ENCODE results near the gene F7.
"Not testable (repeated sequence)": the region's sequence is repeated elsewhere in the genome, so short reads cannot be mapped to it uniquely, and the experiment has no call there.

F7 gene

DNA sequence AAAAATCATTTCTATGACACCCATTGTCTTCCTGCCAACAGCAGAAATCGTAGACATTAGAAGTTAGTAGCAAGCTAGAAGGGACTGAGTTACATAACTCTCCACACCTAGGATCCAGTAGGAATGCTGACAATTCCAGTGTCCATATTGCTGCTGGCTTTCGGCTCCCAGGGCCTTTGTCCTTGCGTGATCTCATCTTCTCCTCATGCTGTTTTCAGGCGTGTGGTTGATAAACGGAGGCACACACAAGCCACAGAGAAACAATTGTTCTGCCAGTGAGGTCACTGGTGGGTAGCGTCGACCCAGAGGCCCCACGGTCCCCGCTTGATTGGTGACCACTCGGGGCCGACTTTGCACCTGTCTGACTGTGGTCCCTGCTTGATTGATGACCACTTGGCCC, 31.6 kb upstream of the F7 start:
- DNase-seq: no peak

GRCh38 chr13:113074401-113074800, 31.2 kb upstream of the F7 start:
- DNase-seq: no peak

- no peak for DNase-seq
These were observed 30.7 kb upstream of the F7 start for GRCh38 chr13:113074876-113075275.

DNA sequence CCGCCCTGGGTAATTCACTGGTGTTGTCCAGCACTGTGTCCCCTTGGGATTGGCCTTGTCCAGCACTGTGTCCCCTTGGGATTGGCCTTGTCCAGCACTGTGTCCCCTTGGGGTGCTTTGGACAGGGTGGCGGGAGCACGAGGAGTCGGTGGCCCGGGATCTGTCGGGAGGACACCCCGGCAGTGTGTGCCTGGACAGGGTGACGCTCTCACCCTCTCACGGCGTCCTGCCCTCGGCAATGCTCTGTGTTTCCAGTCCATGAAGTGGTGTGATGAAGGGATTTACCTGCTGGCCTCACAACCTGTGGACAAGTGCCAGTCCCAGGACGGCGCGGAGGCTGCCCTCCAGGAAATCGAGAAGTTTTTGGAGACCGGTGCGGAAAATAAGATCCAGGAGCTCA, 29.9 kb upstream of the F7 start:
- no peak for DNase-seq

DNA sequence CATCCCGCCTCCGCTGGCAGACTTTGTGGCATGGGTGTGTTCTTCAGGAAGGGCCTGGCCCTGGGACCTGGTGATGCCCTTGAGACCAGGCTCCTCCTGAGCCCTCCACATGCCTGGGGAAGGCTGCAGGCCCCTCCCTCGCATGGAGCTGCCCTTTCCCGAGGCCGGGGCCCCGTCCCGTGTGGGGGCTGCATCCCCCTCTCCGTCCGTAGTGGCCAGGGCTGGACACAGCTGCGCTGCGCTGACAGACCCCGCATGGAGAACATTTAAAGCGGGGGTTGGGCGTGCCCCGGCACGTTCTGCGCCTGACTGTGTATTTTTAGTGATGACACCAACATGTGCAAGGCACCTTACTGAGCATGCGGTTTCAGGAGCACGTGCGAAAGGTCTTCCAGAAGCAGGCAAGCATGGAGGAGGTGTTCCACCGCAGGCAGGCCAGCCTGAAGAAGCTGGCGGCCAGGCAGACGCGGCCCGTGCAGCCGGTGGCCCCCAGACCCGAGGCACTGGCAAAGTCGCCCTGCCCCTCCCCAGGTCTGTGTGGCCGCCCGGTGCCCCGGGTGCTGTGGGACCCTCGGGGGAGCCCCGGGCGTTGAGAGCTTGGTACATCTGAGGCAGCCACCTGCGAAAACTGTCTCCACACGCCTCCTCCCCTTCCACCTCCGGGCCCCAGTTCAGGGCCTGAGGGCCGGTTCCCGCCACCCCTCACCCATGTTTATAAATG, 28.8 kb upstream of the F7 start:
- no peak for DNase-seq

- no peak for DNase-seq
These were observed 28.0 kb upstream of the F7 start for GRCh38 chr13:113077566-113077952.

DNA sequence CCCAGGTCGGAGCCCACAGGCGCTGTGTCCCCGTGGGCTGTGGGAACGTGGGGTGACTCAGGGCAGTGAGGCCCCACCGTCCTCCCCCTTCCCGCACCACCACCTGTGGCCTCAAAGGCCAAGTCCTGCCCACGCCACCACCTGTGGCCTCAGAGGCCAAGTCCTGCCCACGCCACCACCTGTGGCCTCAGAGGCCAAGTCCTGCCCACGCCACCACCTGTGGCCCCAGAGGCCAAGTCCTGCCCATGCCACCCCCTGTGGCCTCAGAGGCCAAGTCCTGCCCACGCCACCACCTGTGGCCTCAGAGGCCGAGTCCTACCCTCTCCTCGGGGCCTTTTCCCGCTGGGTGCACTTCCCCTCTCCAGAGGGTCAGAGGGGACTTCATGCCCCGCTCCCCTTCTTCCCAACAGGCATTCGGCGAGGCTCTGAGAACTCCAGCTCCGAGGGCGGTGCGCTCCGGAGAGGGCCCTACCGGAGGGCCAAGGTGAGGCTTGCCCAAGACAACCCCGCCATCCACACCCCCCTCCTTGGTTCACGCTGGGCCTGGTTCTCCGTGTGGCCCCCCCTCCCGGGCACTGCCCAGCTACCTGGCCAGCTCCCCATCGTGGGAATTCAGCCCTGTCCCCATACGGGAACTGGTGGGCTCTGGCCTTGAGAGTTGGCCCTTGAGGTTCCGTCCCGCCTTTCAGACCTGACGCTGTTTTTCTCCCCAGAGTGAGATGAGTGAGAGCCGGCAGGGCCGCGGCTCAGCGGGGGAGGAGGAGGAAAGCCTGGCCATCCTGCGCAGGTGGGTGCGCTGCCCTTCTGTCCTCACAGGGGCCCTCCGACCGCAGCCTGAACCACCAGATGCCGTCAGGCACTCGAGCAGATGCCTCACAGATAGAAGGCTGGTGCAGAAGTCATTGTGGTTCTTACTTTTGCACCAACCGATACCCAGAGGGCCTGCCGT, 27.4 kb upstream of the F7 start:
- no peak for DNase-seq

- no peak for DNase-seq
These were observed 26.4 kb upstream of the F7 start for GRCh38 chr13:113078902-113079780.

GRCh38 chr13:113079781-113080080, 25.9 kb upstream of the F7 start:
- DNase-seq: not testable (repeated sequence)

DNA sequence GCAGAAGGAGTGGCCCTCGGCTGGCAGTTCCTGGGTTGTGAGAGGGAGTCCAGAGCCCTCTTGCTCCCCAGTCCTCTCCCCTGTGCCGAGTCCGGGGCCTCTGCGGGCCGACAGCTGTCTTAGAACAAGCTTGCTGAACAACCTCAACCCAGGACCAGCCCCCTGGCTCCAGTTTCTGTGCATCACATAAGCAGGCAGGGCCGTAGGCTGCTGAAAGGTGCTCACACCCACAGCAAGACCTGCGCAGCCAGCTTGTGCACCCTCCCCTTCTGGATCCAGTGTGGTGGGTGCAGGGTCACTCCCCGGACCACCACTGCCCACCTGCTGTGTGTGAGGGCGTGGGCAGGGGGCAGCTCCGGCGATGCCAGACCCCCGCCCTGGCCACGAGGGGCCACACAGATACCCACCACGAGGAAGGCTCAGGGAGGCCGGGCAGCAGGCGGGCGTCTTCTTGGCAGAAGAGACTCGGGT, 25.2 kb upstream of the F7 start:
- DNase-seq: no peak

DNA sequence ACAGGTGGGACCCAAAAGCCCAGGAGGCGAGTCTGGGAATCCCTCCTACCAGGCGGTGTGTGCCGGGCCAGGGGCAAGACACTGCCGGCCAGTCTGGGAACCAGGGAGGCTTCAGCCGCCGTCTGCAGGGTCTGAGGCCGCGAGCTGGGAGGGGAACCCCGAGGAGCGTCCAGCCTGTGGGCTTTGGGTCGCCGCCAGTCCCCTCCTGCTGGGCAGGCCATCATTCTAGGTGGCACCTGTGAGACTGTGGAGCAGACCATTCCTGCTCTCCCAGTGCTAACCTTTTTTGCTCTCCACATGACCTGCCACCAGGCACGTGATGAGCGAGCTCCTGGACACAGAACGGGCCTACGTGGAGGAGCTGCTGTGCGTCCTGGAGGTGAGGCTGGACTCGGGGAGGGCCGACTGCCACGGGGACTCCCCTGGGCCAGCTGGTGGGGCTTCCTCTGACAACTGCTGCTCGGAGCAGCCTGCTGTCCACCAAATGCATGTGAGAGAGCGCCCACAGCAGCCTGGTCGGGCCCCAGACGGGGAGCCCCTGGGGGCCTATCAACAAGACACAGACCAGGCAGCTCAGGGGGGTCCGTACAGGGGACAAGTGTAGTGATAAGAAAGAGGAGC, 24.6 kb upstream of the F7 start:
- no peak for DNase-seq

- no peak for DNase-seq
These were observed 23.2 kb upstream of the F7 start for GRCh38 chr13:113082198-113083021.

DNA sequence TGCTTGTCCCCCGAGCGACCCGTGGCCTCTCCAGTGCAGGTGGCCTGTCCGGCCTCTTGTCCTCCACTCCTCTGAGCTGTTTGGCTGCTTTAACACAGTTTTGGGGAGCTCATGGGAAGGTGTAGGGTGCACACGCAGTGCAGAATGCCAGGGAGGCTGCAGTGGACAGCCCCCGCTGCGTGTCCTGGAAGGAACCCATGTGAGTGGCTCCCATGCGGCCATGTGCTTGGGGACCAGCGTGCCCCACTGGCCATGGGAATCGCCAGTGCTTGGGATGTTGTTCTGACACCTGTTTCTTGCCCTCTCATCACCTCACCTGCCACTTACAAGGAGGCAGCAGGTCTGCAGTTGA, 22.6 kb upstream of the F7 start:
- no peak for DNase-seq

- DNase-seq: no peak
These were observed 22.1 kb upstream of the F7 start for GRCh38 chr13:113083402-113084061.

- DNase-seq: no peak
These were observed 21.3 kb upstream of the F7 start for GRCh38 chr13:113084094-113084942.

DNA sequence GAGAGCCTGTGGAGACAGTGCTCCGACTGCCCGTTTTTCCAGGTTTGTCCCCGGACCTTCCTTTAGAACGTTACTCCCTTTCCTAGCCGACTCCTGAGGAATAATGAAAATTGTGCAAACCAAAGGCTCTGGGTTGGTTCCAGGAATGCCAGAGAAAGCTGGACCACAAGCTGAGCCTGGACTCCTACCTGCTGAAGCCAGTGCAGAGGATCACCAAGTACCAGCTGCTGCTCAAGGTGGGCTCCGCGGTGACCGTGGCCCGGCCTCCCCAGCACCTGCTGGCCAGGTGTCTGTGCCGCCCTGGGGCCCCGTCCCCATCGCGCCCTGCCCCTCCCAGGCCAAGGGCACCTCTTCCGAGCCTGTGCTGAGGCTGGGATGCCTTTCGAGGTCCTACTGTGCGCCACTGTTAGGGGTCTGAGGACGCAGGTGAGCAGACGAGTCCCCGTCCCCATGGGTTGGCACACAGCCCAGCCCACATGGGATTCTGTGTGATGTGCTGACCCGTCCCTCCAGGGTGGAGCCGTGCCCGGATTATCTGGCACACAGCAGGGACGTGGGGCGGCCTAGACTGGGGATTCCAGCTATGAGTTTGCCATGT, 20.5 kb upstream of the F7 start:
- DNase-seq: no peak

- no peak for DNase-seq
These were observed 19.4 kb upstream of the F7 start for GRCh38 chr13:113086031-113086750.

DNA sequence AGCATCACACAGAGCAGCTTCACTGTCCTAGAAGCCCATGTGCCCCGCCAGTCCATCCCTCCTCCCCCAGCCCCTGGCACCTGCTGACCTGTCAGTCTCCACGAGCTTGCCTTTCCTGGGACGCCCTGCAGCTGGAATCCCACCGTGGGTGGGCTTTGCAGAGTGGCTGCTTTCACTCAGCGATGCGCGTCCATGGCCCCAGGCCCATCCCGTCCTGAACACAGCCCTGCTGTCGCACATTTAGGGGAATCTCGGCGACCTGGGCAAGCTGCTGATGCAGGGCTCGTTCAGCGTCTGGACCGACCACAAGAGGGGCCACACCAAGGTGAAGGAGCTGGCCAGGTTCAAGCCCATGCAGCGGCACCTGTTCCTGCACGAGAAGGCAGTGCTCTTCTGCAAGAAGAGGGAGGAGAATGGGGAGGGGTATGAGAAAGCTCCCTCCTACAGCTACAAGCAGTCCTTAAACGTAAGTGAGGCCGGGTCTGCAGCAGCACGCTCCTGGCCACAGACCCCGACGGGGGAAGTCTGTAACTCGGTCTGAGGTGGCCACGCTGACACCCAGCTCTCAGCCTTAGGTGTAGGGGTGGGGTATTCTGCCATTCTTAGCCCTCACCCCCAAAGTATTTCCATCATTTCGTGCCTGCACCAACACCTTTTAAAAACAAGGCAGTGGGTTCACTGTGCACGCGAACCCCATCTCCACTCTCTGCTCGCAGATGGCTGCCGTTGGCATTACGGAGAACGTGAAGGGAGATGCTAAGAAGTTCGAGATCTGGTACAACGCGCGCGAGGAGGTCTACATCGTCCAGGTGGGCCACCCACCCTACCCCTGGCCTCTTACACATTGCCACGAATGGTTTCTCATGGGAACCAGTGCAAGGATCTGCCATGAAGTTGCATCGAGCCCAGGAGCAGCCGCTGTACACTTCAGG, 18.3 kb upstream of the F7 start:
- no peak for DNase-seq
